Prostate gland (tissue), 2 donors: ENCODE results near the gene DNAH8. TPM values are rescaled to one million over a fixed set of nuclear protein-coding genes. Genes with fewer than 3 reads are reported as not detected.
"Not testable (repeated sequence)": the region's sequence is repeated elsewhere in the genome, so short reads cannot be mapped to it uniquely, and the experiment has no call there.

Source experiments
- DNase-seq: peaks from one replicate; pipeline ENCODE4 v3.0.0-alpha.2; 2019; ENCODE audit warnings: low spot score
- H3K27ac ChIP-seq, 2 donors: fragments of 200-600 bp; sonication (generic); 2 replicates each; pipeline ENCODE4 v1.5.1; 2017 to 2019
- H3K27me3 ChIP-seq: fragments of 200-600 bp; sonication (generic); replicated peaks from 2 replicates; pipeline ENCODE4 v1.5.1; 2019; ENCODE audit not compliant: insufficient read depth
- H3K36me3 ChIP-seq, 2 donors: fragments of 200-600 bp; sonication (generic); 1 replicate in 1 of 2; 2 replicates in 1 of 2; pipeline versions ENCODE4 v1.5.1 to v1.8.1; 2017 to 2019
- H3K4me1 ChIP-seq: fragments of 200-600 bp; sonication (generic); replicated peaks from 2 replicates; pipeline ENCODE4 v1.5.1; 2019
- H3K4me3 ChIP-seq, 2 donors: fragments of 200-600 bp; sonication (generic); 2 replicates each; pipeline ENCODE4 v1.5.1; 2017 to 2019
- H3K9me3 ChIP-seq: fragments of 200-600 bp; sonication (generic); 2 replicates; pipeline ENCODE4 v1.5.1; 2017
- POLR2A ChIP-seq: fragments of 450-650 bp; IDR thresholded peaks from one replicate; pipeline ENCODE4 v1.6.1; 2016; ENCODE audit warnings: antibody characterized with exemption, mild to moderate bottlenecking
- POLR2AphosphoS5 ChIP-seq: sonication (generic); formaldehyde crosslinking; IDR thresholded peaks from one replicate; pipeline ENCODE4 v1.6.1; 2017; ENCODE audit warnings: antibody characterized with exemption
- WGBS: methylation state at CpG from one replicate; pipeline ENCODE4 v1.1.5; 2018; 5-methylcytosine and 5-hydroxymethylcytosine counted together
- intact Hi-C: fragments of 100-400 bp; cut with DNase I; formaldehyde crosslinking; loops from one replicate; pipeline ENCODE4 v1.14.2; 2022
- total RNA-seq, 2 donors: library from RNA; depleted of rRNA; stranded (reverse); fragments of >200 nt; gene quantifications; one replicate each; pipeline ENCODE4 v1.1.0, GENCODE V29; 2016
- TF ChIP-seq, protein P1 (sequence below), 4 experiments: fragments of 200-600 bp in 2 of 4; fragments of 450-650 bp in 2 of 4; sonication (generic) in 2 of 4; IDR thresholded peaks; 1 replicate in 3 of 4; 2 replicates in 1 of 4; pipeline ENCODE4 v1.5.1; 2016 to 2019; ENCODE audit warnings: antibody characterized with exemption in 4 of 4, mild to moderate bottlenecking in 2 of 4, moderate library complexity in 2 of 4

The DNAH8 gene
- total RNA-seq, 2 donors from 2014 or later: 0.36 to 3.6 TPM

DNA sequence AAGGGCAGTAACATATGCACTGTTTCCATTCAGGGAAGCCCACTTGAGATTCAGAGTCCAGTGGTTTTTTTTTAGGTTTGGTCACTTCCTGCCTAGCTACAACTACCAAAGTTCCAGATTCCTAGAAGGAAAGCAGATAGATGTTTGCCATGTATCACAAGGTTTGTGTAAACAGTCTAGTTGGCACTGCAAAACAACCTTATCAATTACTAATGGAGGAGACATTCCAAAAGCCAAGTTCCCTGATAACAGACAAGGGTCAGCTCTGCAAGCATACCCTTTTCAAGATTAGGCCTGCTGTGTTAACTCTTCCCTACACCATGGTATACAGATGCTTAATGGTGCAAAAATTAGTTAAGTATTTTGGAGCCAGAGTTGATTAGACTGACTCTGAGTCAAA is 192.2 kb downstream of the DNAH8 start:
- Histone ChIP-seq H3K27me3 (no peaks in the 10 kb centered on the region), H3K36me3 (no peaks in the 10 kb centered on the region), H3K9me3 (no peaks in the 10 kb centered on the region), H3K4me3 (no peak overlapping the region), H3K4me1 (no peaks in the 10 kb centered on the region), H3K27ac (no peak overlapping the region)
- no peak for DNase-seq
- no peak for TF ChIP-seq POLR2AphosphoS5
- TF ChIP-seq, protein P1, sequence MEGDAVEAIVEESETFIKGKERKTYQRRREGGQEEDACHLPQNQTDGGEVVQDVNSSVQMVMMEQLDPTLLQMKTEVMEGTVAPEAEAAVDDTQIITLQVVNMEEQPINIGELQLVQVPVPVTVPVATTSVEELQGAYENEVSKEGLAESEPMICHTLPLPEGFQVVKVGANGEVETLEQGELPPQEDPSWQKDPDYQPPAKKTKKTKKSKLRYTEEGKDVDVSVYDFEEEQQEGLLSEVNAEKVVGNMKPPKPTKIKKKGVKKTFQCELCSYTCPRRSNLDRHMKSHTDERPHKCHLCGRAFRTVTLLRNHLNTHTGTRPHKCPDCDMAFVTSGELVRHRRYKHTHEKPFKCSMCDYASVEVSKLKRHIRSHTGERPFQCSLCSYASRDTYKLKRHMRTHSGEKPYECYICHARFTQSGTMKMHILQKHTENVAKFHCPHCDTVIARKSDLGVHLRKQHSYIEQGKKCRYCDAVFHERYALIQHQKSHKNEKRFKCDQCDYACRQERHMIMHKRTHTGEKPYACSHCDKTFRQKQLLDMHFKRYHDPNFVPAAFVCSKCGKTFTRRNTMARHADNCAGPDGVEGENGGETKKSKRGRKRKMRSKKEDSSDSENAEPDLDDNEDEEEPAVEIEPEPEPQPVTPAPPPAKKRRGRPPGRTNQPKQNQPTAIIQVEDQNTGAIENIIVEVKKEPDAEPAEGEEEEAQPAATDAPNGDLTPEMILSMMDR (IDR thresholded peaks at IDR 0.05): no peak
- no peak for TF ChIP-seq POLR2A
- intact Hi-C loops: no loop called here

DNA sequence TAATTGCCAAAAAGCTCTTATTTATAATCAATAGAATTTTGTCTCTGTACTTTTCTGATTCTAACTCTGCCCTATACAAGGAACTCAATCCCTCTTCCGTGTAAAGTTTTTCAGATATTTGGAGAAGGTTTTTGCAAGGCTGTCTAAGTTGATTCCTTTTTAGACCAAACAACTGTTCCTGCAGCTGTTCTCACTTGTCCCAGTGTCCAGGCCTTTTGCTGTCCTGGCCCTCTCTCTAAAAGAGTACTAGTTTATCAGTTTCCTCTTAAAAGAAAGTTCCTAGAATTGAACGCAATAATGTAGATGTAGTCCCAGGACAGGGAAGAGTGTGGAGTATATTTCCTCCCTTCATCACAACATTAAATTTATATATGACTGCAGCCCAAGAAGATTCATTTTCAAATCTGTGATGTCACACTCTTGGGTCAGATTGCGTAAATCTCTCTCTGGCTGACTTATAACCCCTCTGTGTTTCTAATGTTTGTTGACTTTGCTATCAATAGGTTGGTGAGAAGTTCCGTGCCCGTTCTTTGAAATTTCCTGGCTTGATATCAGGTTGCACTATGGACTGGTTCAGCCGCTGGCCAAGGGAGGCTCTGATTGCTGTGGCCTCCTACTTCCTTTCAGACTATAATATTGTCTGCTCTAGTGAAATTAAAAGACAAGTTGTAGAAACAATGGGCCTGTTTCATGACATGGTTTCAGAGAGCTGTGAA is 194.1 kb downstream of the DNAH8 start:
- Histone ChIP-seq H3K4me3 (no peak overlapping the region), H3K9me3 (no peaks in the 10 kb centered on the region), H3K27ac (no peak overlapping the region), H3K4me1 (no peaks in the 10 kb centered on the region), H3K27me3 (no peaks in the 10 kb centered on the region), H3K36me3 (no peaks in the 10 kb centered on the region)
- intact Hi-C loops: no loop called here
- TF ChIP-seq, protein P1 (IDR thresholded peaks at IDR 0.05): no peak
- TF ChIP-seq POLR2A: no peak
- TF ChIP-seq POLR2AphosphoS5: no peak
- DNase-seq: no peak
- WGBS: 65% methylated on average over 6 of the region's 6 CpGs

DNA sequence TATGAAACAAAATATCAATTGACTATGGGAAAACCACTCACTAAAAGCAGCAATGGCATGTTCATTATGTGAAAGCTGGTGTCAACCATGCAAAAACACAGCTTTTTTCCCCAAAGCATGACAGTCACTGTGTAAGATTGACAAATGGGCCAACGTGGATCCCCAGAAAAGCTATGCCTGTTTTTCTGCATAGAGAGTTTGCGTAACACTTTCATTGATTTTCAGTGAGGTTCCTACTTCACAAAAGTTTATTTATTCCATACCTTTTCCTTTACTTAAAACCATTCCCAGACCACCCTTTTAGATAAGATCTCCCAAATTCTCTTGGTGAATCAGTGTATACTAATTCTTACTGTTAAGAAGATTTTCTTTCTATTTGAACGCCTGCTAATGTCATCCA is 195.1 kb downstream of the DNAH8 start:
- intact Hi-C loops: no loop called here
- no peaks in the 10 kb centered on the region for H3K27me3 ChIP-seq
- no peak overlapping the region for H3K4me3 ChIP-seq
- H3K9me3 ChIP-seq: no peaks in the 10 kb centered on the region
- H3K27ac ChIP-seq: no peak overlapping the region
- no peaks in the 10 kb centered on the region for H3K36me3 ChIP-seq
- no peak for DNase-seq
- 55% methylated on average over 3 of the region's 3 CpGs for WGBS
- no peaks in the 10 kb centered on the region for H3K4me1 ChIP-seq
- TF ChIP-seq POLR2AphosphoS5 (no peak), POLR2A (no peak)
- TF ChIP-seq, protein P1 (IDR thresholded peaks at IDR 0.05): no peak

DNA sequence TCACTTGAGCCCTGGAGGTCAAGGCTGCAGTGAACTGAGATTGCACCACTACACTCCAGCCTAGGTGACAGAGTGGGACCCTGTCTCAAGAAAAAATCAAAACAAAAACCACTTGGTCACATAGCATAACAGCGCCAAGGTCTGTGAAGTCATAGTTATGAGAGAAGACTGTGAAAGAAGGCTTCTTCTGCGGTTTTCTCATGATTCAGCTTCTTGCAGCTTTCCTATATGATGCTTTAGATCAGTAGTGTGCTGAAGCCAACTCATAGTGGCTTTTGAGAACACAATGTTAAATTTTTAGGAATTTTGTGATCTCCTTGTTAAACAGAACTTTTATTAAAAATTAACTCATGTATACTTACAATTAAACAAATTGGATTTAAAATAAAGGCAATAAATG is 197.3 kb downstream of the DNAH8 start:
- Histone ChIP-seq H3K9me3 (no peaks in the 10 kb centered on the region), H3K4me1 (no peaks in the 10 kb centered on the region), H3K27me3 (no peaks in the 10 kb centered on the region), H3K27ac (no peak overlapping the region), H3K4me3 (no peak overlapping the region), H3K36me3 (no peaks in the 10 kb centered on the region)
- intact Hi-C loops: no loop called here
- 93% methylated on average over 2 of the region's 2 CpGs for WGBS
- TF ChIP-seq POLR2AphosphoS5 (no peak), POLR2A (no peak)
- TF ChIP-seq, protein P1 (IDR thresholded peaks at IDR 0.05): no peak
- DNase-seq: no peak

DNA sequence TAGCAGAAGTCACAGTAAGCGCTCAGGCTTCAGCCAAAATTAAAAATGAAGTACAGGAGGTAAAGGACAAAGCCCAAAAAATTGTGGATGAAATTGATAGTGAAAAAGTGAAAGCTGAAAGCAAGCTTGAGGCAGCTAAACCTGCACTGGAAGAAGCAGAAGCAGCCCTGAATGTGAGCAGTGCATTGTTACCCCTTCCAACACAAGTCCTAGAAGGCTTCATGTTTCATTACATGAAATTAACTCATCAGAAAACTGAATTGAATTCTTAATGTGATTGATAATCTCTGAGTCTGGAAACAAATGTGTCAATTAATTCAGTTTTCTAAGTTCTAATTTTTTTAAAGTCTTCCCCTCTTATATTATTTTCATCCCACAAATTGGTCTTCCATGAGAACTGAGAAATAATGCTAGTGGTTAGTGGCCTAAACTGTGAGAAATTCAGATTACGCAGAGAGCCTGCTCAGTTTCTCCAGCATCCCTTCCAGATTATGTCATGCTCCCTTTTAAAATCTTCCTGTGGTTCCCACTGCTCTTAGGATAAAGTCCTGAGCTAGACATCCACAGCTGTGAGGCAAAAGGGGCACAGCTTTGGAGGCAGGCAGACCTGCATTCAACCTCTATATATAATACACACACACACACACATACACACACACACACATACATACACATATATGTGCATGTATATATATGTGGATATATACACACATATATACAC is 200.3 kb downstream of the DNAH8 start:
- intact Hi-C loops: no loop called here
- TF ChIP-seq, protein P1 (IDR thresholded peaks at IDR 0.05): no peak
- no peak for TF ChIP-seq POLR2A
- TF ChIP-seq POLR2AphosphoS5: no peak
- no peak for DNase-seq
- Histone ChIP-seq H3K9me3 (no peaks in the 10 kb centered on the region), H3K4me3 (no peak overlapping the region), H3K4me1 (no peaks in the 10 kb centered on the region), H3K36me3 (no peaks in the 10 kb centered on the region), H3K27ac (no peak overlapping the region), H3K27me3 (no peaks in the 10 kb centered on the region)
- WGBS: 92% methylated on average over 2 of the region's 2 CpGs

DNA sequence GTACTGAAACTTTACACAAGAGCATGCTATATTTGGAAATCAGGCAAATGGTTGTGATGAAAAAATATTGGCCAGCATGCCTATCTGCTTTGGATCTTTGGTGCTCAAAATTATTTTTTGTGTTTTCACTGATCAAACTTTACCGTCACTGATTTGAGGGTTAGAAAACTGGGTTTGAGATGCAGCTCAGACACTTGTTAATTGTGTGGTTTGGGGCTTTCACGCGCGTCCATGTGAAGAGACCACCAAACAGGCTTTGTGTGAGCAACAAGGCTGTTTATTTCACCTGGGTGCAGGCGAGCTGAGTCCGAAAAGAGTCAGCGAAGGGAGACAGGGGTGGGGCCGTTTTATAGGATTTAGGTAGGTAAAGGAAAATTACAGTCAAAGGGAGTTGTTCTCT is 206.4 kb downstream of the DNAH8 start:
- H3K9me3 ChIP-seq, intact Hi-C loops, DNase-seq, H3K36me3 ChIP-seq, H3K4me3 ChIP-seq, H3K27ac ChIP-seq, H3K4me1 ChIP-seq, H3K27me3 ChIP-seq: not testable (repeated sequence)
- 57% methylated on average over 8 of the region's 8 CpGs for WGBS
